GM18870 (cell line): ENCODE results near the gene SDC4.

ENCODE experiments used
- ATAC-seq: cut with Tn5 transposase; IDR thresholded peaks from one replicate; pipeline ENCODE4 v1.9.1; 2021; ENCODE audit warnings: moderate library complexity; ENCODE audit not compliant: unreplicated experiment

SDC4 gene

DNA sequence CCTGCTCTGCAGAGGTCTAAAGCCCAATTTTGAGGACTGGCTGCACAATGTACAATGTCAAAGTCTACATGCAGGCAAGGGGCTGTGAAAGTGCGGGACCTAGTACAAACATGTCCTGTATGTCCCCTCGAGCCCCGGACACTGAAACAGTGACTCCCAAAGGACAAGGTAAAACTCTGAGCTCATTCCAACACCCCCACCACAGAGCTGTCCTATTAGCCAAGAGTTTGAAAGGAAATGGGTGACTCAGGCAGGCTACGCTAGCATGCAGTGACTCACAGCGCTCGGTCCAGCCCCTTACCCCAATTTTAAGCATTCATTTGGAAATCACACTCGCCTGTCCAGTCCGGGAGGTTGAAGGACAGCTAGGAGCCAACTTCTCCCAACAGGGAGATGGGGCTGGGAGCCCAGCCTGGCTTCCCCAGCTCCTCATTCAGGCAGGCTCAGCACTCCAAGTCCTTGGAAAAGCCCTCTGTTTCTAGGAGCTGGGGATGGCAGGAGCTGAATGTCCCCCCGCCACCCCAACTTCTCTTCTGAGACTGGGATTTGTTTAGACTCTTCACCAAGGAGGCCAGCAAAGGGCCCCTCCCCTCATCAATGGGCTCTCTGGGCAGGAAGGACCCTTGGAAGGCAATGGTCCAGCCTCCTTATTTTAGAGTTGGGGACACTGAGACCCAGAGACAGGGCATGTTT lies 3.9 kb downstream of the SDC4 start:
- no peak for ATAC-seq

GRCh38 chr20:45343532-45344167 lies 4.6 kb downstream of the SDC4 start:
- ATAC-seq, result no peak

DNA sequence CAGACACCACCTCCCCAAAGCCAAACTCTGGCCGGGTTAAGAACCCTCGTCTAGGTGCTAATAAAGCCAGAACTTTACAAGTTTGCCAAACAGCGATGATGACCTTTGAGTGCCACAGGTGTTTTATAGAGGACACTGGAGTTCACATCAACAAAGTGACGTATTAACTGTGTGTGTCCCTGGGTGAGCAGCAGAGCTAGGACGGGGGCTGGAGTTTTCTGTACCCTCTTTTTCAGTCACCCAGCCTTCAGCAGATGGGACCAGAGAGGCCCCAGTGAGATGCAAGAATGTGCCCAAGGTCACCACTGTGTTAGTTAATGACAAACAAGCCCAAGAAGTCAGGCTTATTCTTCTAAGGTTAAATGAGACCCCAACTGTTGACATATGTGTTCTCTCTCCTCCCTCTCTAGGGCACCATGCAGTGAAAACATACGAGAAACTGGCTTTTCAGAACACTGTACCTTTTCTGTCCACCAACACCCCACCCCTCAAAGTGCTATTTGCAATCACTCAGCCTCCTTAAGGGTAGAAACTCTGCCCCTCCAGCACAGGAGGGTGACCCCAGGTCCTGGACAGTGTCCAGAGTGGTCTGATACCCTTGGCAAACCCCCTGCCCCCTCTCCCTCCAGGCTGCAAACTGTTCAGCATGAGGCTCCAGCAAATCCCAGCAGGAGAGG lies 5.2 kb downstream of the SDC4 start:
- no peak for ATAC-seq

DNA sequence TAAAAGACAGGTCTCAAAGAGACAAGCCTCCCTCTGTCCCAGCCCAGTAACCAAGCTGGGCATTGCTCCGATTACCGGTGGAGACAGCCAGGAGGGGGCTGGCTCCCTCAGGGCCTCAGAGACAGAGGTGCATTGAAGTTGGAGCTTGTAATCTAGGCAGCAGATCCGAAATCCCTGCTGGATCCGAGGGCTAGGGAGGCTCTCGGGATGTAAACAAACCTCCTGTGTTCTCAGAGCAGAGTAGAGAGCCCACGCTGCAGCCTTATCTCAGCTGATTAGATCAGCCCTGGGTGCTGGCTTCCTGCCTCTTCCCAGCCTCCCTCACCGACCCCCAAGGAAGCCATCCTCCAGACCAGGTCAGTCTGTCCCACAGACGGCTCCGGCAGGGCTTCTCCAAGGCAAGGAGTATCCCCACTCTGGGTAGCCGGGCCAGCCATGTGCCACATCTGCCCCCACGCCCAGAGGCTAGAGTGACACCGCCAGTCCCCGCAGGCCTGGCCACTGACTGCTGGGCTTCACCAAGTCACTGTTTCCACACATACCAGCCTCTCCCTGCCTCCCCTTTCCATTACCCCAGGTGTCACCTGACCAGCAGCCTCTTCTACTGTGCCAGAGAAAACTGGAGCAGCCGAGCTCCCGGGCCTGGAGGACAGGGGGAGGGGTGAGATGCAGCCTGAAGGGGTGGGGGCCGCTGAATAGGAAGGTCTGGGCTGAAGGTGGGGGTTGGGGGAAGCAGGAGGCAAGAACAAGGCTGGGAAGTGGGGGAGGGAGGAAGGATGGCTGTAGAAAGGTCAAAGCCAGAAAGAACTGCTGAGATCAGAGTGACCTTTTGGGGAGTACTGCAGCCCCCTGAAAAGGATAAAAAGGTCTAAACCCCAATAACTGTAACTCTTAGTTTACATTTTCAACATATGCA lies 6.0 kb downstream of the SDC4 start:
- ATAC-seq, result no peak

- no peak for ATAC-seq
These were observed 6.7 kb downstream of the SDC4 start for GRCh38 chr20:45341579-45341938.

- ATAC-seq, result no peak
These were observed 7.3 kb downstream of the SDC4 start for GRCh38 chr20:45340951-45341350.

- ATAC-seq, result no peak
These were observed 7.9 kb downstream of the SDC4 start for GRCh38 chr20:45340236-45340847.

DNA sequence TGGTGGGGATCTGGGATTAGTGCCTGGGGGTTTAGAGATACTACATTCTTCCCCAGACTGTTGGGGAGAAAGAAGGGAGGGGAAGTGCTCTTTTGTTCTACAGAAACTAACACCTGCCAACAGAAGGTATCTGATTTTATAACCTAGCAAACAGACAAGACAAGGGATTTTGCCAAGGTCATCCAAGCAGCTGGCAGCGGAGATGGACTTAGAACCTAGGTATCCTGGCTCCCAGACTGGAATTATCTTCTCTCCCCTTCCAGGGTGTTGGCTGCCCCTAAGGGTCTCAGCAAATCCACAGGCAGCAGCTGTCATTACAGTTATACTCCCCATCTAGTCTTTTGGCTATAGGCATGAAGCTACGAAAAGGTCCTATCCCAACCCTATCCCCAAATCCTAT lies 8.4 kb downstream of the SDC4 start:
- ATAC-seq, result no peak

DNA sequence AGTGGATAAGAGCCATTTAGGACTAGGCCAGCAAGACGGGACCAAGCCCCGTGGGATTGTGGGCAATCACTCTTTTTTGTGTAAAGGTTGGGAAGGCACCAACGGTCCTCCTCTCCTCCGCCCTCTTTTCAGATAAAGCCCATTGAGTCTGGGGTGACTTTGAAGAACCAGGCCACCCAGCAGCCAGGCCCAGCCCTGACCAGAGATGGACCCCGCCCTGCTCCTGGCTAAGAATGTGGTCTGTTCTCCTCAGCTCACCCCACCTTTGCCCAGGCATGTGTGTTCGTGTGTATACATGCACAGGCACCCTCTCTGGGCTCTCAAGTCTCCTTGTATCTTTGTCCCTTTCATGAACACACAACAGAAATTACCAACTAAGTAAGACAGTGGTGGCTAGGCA lies 9.1 kb downstream of the SDC4 start:
- ATAC-seq, result no peak

GRCh38 chr20:45338121-45339030 lies 9.8 kb downstream of the SDC4 start:
- no peak for ATAC-seq

DNA sequence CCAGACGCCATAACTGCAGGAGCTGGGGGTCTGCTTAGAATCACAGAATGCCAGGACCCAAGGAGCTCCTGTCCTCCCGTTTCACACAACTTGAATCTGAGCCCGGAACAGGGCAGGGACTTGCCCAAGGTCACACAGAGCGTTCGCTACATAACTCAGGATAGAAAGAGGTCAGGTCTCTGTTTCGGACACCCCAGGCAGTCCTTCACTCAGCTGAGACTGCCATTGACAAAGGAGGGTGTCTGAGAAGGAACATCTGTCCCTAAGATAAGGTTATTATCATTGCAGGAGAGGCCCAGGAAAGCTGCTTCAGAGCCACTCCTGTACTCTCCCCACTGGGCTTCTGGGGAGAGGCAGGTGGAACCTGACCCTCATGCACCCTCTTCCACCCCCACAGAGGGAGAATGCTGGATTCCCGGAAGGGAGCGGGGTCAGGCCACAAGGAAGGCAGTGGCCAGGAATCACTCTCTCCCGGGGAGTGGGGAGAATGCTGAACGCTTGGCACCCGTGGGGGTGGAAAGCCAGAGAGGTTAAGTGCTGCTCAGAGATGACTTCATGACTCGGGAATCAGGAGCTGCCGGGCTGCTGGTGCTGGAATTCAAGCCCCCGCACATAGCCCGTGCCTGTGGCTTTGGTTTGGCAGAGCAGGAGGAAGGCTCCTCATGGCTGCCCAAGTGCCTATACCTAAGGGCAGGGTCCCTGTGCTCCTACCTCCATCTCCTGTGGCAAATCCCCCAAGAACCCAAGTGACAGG lies 10.7 kb downstream of the SDC4 start:
- ATAC-seq, result no peak

DNA sequence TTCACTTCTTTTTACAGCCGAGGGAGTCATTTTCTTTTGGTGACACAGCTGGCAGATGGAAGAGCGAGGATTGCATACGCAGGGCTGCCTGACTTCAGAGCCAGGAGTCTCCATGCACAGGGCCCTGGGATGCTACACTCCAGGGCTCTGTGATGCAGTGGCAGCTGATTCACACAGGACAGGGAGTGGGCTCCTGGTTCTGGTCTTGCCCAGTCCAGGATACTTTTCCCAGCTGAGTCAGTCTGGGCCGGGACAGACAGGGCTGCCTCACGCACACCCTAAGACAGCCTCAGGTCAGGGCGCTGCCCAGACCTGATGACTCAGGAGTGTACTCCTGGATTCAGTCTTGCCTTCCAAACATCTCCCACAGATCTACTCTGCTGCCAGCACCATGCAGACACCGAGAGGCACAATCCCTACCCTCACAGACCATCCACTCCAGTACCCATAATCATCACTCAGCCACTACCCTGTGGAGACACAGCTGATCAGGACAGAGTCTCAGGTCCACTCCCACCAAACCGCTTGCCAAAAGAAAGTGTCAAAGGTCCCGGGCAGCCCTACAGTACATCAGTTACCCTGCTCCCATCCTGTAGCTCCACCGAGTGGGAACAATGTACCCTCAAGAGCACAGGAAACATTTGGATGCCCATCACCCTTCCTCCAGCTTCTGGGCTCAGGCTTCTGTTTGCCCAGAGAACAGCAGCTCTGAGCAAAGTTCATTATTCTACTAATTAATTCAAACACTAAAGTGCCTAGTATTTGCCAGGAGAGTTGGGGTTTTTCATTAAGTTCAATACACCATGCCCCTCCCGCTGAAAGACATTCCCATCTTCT lies 11.5 kb downstream of the SDC4 start:
- no peak for ATAC-seq

GRCh38 chr20:45330476-45330875 lies 17.7 kb downstream of the SDC4 start:
- ATAC-seq, result no peak

DNA sequence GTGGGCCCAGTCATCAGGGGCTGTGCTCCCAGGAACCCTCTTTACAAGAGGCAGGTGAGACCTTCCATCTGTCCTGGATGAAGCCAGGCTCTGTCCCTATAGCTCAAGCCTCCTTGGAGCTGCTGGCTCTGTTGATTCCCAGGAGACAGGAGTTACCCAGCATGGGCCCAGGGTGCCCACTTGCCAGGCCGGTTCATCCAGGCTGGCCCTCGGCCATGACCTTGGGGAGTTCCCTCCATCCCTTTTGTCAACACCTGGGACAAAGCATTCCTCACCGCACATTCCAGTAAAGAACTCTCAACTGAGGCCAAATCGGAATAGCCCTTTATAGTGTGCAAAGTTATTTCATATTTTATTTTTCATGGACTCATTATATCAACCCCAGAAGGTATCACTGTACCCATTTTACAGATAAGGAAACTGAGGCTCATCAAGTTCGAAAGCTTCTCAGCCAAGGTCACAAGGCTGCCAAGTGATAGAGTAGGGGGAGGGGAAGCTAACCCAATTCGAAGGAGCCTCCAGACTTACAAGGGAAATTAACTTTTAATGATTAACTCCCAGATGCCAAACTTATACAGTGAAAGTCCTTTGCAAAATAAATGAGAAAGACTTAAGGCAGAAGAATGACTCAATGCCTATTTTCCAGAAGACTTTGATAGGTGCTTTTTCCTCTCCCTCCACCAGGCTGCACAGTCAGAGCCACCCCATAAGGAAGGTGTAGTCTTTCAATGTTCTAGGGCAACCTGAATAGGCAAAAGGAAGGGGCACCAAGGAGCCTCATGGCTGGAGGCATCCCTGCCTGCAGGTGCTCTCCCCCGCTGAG lies 18.5 kb downstream of the SDC4 start:
- no peak for ATAC-seq

DNA sequence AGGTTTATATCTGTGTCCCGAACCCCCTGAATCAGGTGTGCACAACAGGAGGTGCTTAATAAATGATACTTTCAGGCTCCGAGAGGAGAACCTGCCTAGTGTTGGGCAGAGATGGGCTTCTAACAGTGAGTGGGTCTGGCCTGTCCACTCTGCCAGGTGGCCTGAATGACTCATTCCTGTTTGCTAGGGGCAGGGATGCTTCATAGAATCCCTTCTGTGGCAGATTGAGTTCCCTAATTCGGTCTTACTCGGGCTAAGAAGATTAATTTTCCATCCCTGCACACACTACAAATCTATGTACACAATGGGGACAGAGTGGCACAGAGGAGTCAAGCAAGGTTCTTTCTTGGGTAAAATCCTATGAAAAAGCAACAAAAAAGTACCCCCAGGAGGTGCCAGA lies 19.8 kb downstream of the SDC4 start:
- ATAC-seq, result no peak

GRCh38 chr20:45325371-45325770 lies 22.9 kb downstream of the SDC4 start:
- ATAC-seq, result no peak

DNA sequence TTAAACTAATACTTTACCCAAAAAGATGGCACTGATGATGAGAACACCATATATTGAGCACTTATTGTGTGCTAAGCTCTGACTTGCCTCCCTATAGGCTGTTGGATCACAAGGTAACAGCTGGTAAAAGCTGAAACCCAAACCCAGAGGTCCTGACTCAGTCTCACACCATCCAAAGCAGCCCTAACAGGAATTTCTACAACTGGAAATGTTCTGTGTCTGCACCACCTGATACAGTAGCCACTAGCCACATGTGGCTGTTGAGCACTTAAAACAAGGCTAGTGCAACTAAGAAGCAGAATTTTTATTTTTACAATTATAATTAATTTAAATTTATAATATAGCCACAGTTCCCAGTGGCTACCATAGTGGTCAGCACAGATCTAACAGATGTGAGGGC lies 24.5 kb downstream of the SDC4 start:
- no peak for ATAC-seq
